Activated CD4-positive, alpha-beta memory T cell treated with anti-CD3 and anti-CD28 coated beads, Interleukin-2, amount 10 ng/mL, durations not matched to agents 7 days and 5 days (primary cell): ENCODE results near the gene P2RY2. TPM values are rescaled to one million over a fixed set of nuclear protein-coding genes. Genes with fewer than 3 reads are reported as not detected.

Source experiments
- CTCF ChIA-PET: fragments of 350-600 bp; sonication (Branson Sonifier 250); formaldehyde crosslinking; loops from one replicate; lab custom pipeline; 2021; ENCODE audit warnings: antibody characterized with exemption, inconsistent platforms; lab: Charles Lee
- POLR2A ChIA-PET: fragments of 350-600 bp; sonication (Branson Sonifier 250); formaldehyde crosslinking; loops from one replicate; lab custom pipeline; 2021; ENCODE audit warnings: antibody characterized with exemption; lab: Charles Lee
- DNase-seq: peaks from one replicate; pipeline ENCODE4 v3.0.0-alpha.2; 2020
- H3K27ac Mint-ChIP-seq: one replicate; pipeline ENCODE4 v1.8.0; 2021; ENCODE audit warnings: mild to moderate bottlenecking, mixed read lengths
- H3K27me3 Mint-ChIP-seq: one replicate; pipeline ENCODE4 v1.8.0; 2021; ENCODE audit warnings: mixed read lengths
- H3K36me3 Mint-ChIP-seq: one replicate; pipeline ENCODE4 v1.8.0; 2021; ENCODE audit warnings: low read depth, mixed read lengths
- H3K4me1 Mint-ChIP-seq: one replicate; pipeline ENCODE4 v1.8.0; 2021; ENCODE audit warnings: mixed read lengths
- H3K4me3 Mint-ChIP-seq: one replicate; pipeline ENCODE4 v1.8.0; 2021; ENCODE audit warnings: mild to moderate bottlenecking, mixed read lengths
- H3K9me3 Mint-ChIP-seq: one replicate; pipeline ENCODE4 v1.8.0; 2021; ENCODE audit warnings: mixed read lengths
- total RNA-seq, 2 experiments: library from RNA; stranded (reverse); gene quantifications; one replicate each; pipeline ENCODE4 v1.2.3, GENCODE V29; 2021

The P2RY2 gene
- total RNA-seq, 2 experiments from 2014 or later: not detected

DNA sequence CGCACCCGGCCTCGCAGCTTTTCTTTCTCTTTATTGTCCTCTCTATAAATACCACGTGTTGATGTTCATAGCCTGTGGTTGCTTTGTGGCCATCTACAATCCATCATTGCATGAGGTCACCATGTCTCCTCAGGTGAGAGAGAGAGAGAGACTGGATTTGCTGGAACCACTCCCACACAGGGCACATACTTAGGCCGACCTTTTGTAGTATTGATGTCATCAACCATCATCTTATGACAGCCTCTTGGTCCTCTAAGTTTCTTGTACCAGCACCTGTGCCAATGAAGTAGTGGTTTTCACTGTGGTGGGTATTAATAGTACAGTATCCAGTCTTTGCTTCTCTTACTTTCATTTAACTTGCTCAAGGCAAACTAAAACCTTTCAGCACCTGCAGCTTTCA lies 31.2 kb downstream of the P2RY2 start:
- no peaks in the 10 kb centered on the region for H3K27me3 Mint-ChIP-seq

GRCh38 chr11:73249853-73250783 lies 32.0 kb downstream of the P2RY2 start:
- CTCF ChIA-PET: no interaction called here
- H3K27ac Mint-ChIP-seq: no peak overlapping the region

More for the DNA sequence above, 31.2 kb downstream of the P2RY2 start:
- Mint-ChIP-seq H3K4me3 (no peak overlapping the region), H3K36me3 (no peaks in the 10 kb centered on the region), H3K27ac (no peak overlapping the region), H3K9me3 (no peaks in the 10 kb centered on the region), H3K4me1 (peaks cover 5% of the 10 kb centered on the region)
- POLR2A ChIA-PET: no interaction called here
- DNase-seq: no peak
- CTCF ChIA-PET: no interaction called here

DNA sequence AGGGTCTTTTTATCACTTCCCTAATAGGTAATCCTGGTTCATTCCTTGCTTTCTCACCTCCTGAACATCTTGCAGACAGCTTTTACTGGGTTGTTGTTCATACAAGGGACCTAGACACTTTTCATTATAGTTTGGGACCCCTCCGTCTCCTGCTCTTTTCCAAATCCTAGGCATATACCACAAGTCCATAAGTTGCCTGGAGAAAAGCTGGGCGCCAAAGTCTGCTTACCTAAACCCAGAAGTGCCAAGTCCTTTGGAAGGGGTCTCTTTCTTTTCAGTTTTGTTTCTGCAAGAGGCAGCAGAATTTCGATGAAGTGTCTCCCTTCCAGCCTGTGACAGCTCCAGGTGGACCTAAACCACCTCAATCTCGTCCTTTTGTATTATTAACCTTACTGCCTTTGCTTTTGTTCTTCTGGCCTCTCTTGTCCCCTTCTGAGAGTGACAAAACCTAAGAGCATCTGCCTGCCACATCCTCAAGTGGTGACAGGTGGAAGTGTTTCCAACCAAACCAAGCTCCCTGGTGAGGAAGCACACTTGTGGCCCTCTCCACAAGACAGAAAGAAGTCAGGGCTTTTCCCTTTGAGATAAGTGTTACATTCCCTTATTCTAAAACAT lies 34.6 kb downstream of the P2RY2 start:
- Mint-ChIP-seq H3K36me3 (no peaks in the 10 kb centered on the region), H3K4me3 (no peak overlapping the region), H3K27ac (no peak overlapping the region), H3K27me3 (no peaks in the 10 kb centered on the region), H3K4me1 (no peaks in the 10 kb centered on the region), H3K9me3 (no peaks in the 10 kb centered on the region)
- ChIA-PET CTCF (interaction anchor here (1.0 kb wide), 1 partner anchor 98 kb away, joined by 3 read pairs; no protein-coding TSS in a partner anchor), POLR2A (no interaction called here)
- peak; percentile 42 for DNase-seq

More at GRCh38 chr11:73249853-73250783, 32.0 kb downstream of the P2RY2 start:
- peaks cover 5% of the 10 kb centered on the region for H3K4me1 Mint-ChIP-seq
- no peaks in the 10 kb centered on the region for H3K9me3 Mint-ChIP-seq
- no peaks in the 10 kb centered on the region for H3K36me3 Mint-ChIP-seq
- DNase-seq: peak; percentile 26
- POLR2A ChIA-PET: no interaction called here
- H3K27me3 Mint-ChIP-seq: no peaks in the 10 kb centered on the region
- no peak overlapping the region for H3K4me3 Mint-ChIP-seq

GRCh38 chr11:73257342-73258103 lies 39.4 kb downstream of the P2RY2 start:
- Mint-ChIP-seq H3K4me3 (no peak overlapping the region), H3K27me3 (peaks cover 11% of the 10 kb centered on the region), H3K9me3 (no peaks in the 10 kb centered on the region), H3K4me1 (no peaks in the 10 kb centered on the region), H3K36me3 (no peaks in the 10 kb centered on the region), H3K27ac (no peak overlapping the region)
- no peak for DNase-seq
- ChIA-PET POLR2A (no interaction called here), CTCF (interaction anchor here (1.6 kb wide), 1 partner anchor 15 kb away, joined by 6 read pairs; no protein-coding TSS in a partner anchor)

- H3K4me1 Mint-ChIP-seq: no peaks in the 10 kb centered on the region
- POLR2A ChIA-PET: no interaction called here
Measured at GRCh38 chr11:73258104-73259035, 40.3 kb downstream of the P2RY2 start.

GRCh38 chr11:73259406-73260126 lies 41.5 kb downstream of the P2RY2 start:
- ChIA-PET CTCF (no interaction called here), POLR2A (no interaction called here)
- Mint-ChIP-seq H3K9me3 (no peaks in the 10 kb centered on the region), H3K4me3 (no peak overlapping the region), H3K4me1 (no peaks in the 10 kb centered on the region), H3K27me3 (peaks cover 23% of the 10 kb centered on the region), H3K36me3 (no peaks in the 10 kb centered on the region), H3K27ac (no peak overlapping the region)
- DNase-seq: no peak

More at GRCh38 chr11:73258104-73259035, 40.3 kb downstream of the P2RY2 start:
- H3K9me3 Mint-ChIP-seq: no peaks in the 10 kb centered on the region
- no peak overlapping the region for H3K4me3 Mint-ChIP-seq
- H3K27me3 Mint-ChIP-seq: peaks cover 18% of the 10 kb centered on the region
- H3K27ac Mint-ChIP-seq: no peak overlapping the region
- CTCF ChIA-PET: interaction anchor here (1.6 kb wide), 1 partner anchor 16 kb away, joined by 6 read pairs; no protein-coding TSS in a partner anchor
- DNase-seq: no peak
- no peaks in the 10 kb centered on the region for H3K36me3 Mint-ChIP-seq

DNA sequence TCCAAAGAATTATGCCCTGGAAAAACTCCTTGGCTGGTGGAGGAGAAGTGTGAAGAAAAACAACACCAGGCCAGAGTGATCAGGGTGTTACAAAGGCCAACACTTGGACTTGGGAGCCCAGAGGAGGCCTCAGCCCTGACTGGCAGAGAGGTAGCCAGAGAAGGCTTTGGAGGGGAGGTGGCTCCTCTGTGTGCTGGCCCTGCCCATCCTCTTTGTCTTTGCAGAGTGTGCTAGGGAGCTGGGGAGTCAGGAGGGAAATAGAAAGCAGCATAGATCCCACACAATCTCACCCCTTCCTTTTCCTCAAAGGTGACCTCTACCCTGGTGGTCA lies 42.0 kb downstream of the P2RY2 start:
- CTCF ChIA-PET: no interaction called here
- no peak overlapping the region for H3K4me3 Mint-ChIP-seq

DNA sequence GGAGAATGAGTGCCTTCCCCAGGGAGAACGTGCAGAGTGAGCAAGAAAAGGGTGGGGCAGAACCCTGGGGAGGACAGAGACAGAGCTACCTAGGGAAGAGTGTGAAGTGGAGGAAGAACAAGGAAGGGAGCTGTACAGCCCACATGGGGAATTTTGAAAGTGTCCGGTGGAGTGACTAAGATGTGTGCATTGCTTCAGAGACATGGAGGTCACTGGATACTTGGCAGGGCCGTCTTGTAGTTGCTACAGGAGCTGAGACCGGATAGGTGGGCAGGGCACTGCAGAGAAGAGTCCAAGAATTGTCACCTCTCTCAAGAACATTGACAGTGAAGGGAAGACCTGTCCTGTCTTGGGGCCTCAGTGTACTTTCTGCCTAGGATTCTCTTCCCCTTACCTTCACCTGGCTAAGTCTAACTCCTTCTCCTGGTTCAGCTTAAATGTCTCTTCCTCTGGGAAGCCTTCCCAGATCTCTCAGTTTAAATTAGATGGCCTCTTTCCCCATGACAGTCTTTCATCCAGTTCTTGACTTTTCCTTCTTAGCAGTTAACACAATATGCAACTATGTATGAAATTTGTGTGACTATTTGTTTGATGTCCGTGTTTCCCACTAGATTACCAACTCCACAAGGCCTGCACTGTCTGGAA lies 44.9 kb downstream of the P2RY2 start:
- H3K27me3 Mint-ChIP-seq: peaks cover 40% of the 10 kb centered on the region
- CTCF ChIA-PET: interaction anchor here (0.8 to 1.2 kb wide), 4 partner anchors 11 to 27 kb away, joined by 3 to 4 read pairs (median 3); no protein-coding TSS in a partner anchor
- no peak overlapping the region for H3K27ac Mint-ChIP-seq
- POLR2A ChIA-PET: no interaction called here
- no peaks in the 10 kb centered on the region for H3K4me1 Mint-ChIP-seq
- H3K9me3 Mint-ChIP-seq: no peaks in the 10 kb centered on the region
- no peak for DNase-seq
- no peaks in the 10 kb centered on the region for H3K36me3 Mint-ChIP-seq
- no peak overlapping the region for H3K4me3 Mint-ChIP-seq

More for the DNA sequence above, 42.0 kb downstream of the P2RY2 start:
- no peaks in the 10 kb centered on the region for H3K4me1 Mint-ChIP-seq
- H3K36me3 Mint-ChIP-seq: no peaks in the 10 kb centered on the region
- POLR2A ChIA-PET: no interaction called here
- no peak overlapping the region for H3K27ac Mint-ChIP-seq
- H3K27me3 Mint-ChIP-seq: peaks cover 28% of the 10 kb centered on the region
- no peak for DNase-seq
- no peaks in the 10 kb centered on the region for H3K9me3 Mint-ChIP-seq

GRCh38 chr11:73263640-73264039 lies 45.6 kb downstream of the P2RY2 start:
- Mint-ChIP-seq H3K27ac (no peak overlapping the region), H3K36me3 (no peaks in the 10 kb centered on the region), H3K9me3 (no peaks in the 10 kb centered on the region), H3K27me3 (peaks cover 40% of the 10 kb centered on the region), H3K4me1 (no peaks in the 10 kb centered on the region), H3K4me3 (no peak overlapping the region)
- CTCF ChIA-PET: interaction anchor here (0.8 kb wide), 1 partner anchor 27 kb away, joined by 3 read pairs; no protein-coding TSS in a partner anchor
- POLR2A ChIA-PET: no interaction called here
- DNase-seq: no peak

DNA sequence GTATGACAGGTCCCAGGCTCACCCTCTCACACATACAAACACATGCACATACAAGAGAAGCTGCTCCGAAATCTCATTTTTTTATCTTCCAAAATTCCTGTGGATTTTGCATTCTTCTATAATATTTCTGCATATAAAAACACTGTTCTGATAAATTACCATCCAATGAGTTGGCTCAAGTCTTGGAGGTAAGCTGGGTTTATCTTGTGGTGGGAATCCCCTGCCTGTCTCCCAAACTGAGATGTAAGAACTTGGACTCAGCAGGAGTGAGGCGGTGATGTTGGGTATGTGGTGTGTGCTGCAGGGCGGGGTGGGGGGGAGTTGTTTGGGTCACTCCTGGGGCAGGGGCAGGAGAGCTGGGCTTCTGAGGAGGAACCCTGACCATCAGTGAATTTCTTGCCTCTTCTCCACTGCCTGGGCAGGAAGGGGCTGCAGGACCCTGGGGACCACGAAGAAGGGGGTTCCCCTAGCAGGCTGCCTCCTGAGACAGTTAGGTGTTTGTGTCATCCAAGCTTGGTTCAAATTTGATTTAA lies 47.3 kb downstream of the P2RY2 start:
- POLR2A ChIA-PET: no interaction called here
- CTCF ChIA-PET: no interaction called here
- no peaks in the 10 kb centered on the region for H3K9me3 Mint-ChIP-seq

More for the DNA sequence above, 47.3 kb downstream of the P2RY2 start:
- H3K4me1 Mint-ChIP-seq: no peaks in the 10 kb centered on the region
- H3K36me3 Mint-ChIP-seq: no peaks in the 10 kb centered on the region
- H3K27me3 Mint-ChIP-seq: peaks cover 38% of the 10 kb centered on the region
- no peak overlapping the region for H3K4me3 Mint-ChIP-seq
- H3K27ac Mint-ChIP-seq: no peak overlapping the region
- no peak for DNase-seq
